ENCODE measurements around the gene DCC. TPM values are rescaled to one million over a fixed set of nuclear protein-coding genes. Genes with fewer than 3 reads are reported as not detected.

The DCC gene
- total and polyA plus RNA-seq, 2 experiments from 2014 or later, result 0.53 to 0.73 TPM

- TF ChIP-seq ZNF462 (CRISPR knock-in tag; IDR thresholded peaks at IDR 0.05) (no peak), STAT1 (IDR thresholded peaks at IDR 0.05; ENCODE audit: unreplicated experiment) (no peak)
Measured at GRCh38 chr18:52738946-52739345, 398.9 kb downstream of the DCC start (continued).

GRCh38 chr18:52746986-52747385, 407.0 kb downstream of the DCC start:
- H3K27ac Mint-ChIP-seq, result no peak overlapping the region
- no peak overlapping the region for H2AFZ ChIP-seq
- no peaks in the 10 kb centered on the region for H3K4me1 ChIP-seq (ENCODE audit: insufficient read depth)
- no peak overlapping the region for H3K4me3 Mint-ChIP-seq
- no peaks in the 10 kb centered on the region for H3K27me3 ChIP-seq (ENCODE audit: insufficient read depth)
- no peak overlapping the region for H3K27ac ChIP-seq (ENCODE audit: low read depth)
- H3K4me3 ChIP-seq, result no peak overlapping the region
- H3K36me3 Mint-ChIP-seq (ENCODE audit: low read depth), result no peaks in the 10 kb centered on the region
- no peaks in the 10 kb centered on the region for H3K79me2 ChIP-seq (replicated peaks; ENCODE audit: insufficient read depth)
- no peaks in the 10 kb centered on the region; the same call in 2 of the 3 replicates for H3K9me3 Mint-ChIP-seq
- no peaks in the 10 kb centered on the region for H3K4me1 Mint-ChIP-seq
- no peak overlapping the region for H3K4me2 ChIP-seq
- no peaks in the 10 kb centered on the region for H3F3A ChIP-seq (replicated peaks; ENCODE audit: low read depth)
- TF ChIP-seq EZH2 (IDR thresholded peaks at IDR 0.05; ENCODE audit: low read depth, unreplicated experiment) (no peak), EZH2phosphoT487 (IDR thresholded peaks at IDR 0.05; ENCODE audit: unreplicated experiment) (no peak)
- no peaks in the 10 kb centered on the region for H4K20me1 ChIP-seq (replicated peaks; ENCODE audit: insufficient read depth)
- H3K36me3 ChIP-seq (ENCODE audit: insufficient read depth), result no peaks in the 10 kb centered on the region
- DNase-seq (ENCODE audit: low spot score) (no peak), ATAC-seq (no peak)
- no peaks in the 10 kb centered on the region for H3K9me2 ChIP-seq (ENCODE audit: insufficient read depth)
- peaks cover 2% of the 10 kb centered on the region for H3K27me3 Mint-ChIP-seq (ENCODE audit: insufficient read depth, low read depth, poor library complexity)

- Histone ChIP-seq H3K79me2 (replicated peaks; ENCODE audit: insufficient read depth) (no peaks in the 10 kb centered on the region), H3K9me2 (ENCODE audit: insufficient read depth) (no peaks in the 10 kb centered on the region), H3F3A (replicated peaks; ENCODE audit: low read depth) (no peaks in the 10 kb centered on the region), H3K36me3 (ENCODE audit: insufficient read depth) (no peaks in the 10 kb centered on the region), H3K4me2 (no peak overlapping the region), H3K27ac (ENCODE audit: low read depth) (no peak overlapping the region), H3K27me3 (ENCODE audit: insufficient read depth) (no peaks in the 10 kb centered on the region), H3K4me1 (ENCODE audit: insufficient read depth) (no peaks in the 10 kb centered on the region), H2AFZ (no peak overlapping the region), H3K4me3 (no peak overlapping the region), H4K20me1 (replicated peaks; ENCODE audit: insufficient read depth) (no peaks in the 10 kb centered on the region)
- Mint-ChIP-seq H3K27ac (no peak overlapping the region), H3K36me3 (ENCODE audit: low read depth) (no peaks in the 10 kb centered on the region), H3K4me1 (no peaks in the 10 kb centered on the region), H3K27me3 (ENCODE audit: insufficient read depth, low read depth, poor library complexity) (peaks cover 2% of the 10 kb centered on the region), H3K4me3 (no peak overlapping the region), H3K9me3 (no peaks in the 10 kb centered on the region)
- DNase-seq (ENCODE audit: low spot score), result no peak
- TF ChIP-seq CREB1 (CRISPR knock-in tag; IDR thresholded peaks at IDR 0.05; ENCODE audit: low read depth) (no peak), CTCF (conservative IDR thresholded peaks at IDR 0.05; ENCODE audit: low read depth in 2 of 2) (no peak), NANOG (IDR thresholded peaks at IDR 0.05; ENCODE audit: borderline replicate concordance) (no peak), STAT1 (IDR thresholded peaks at IDR 0.05; ENCODE audit: unreplicated experiment) (no peak), ZNF331 (CRISPR knock-in tag; IDR thresholded peaks at IDR 0.05; ENCODE audit: low read depth) (no peak), ETS1 (IDR thresholded peaks at IDR 0.05) (no peak), ZNF114 (CRISPR knock-in tag; IDR thresholded peaks at IDR 0.05) (no peak), EZH2 (IDR thresholded peaks at IDR 0.05; ENCODE audit: low read depth, unreplicated experiment) (no peak)
- no peak; the same call in 2 of the 3 replicates for ATAC-seq
Measured at GRCh38 chr18:52747869-52748268, 407.9 kb downstream of the DCC start.

All from GM23338 (cell line).